B cell (primary cell): ENCODE measurements around the gene VSIG2. TPM values are rescaled to one million over a fixed set of nuclear protein-coding genes. Genes with fewer than 3 reads are reported as not detected.

ENCODE experiments used
- ATAC-seq: fragments of 200-7000 bp; cut with Tn5 transposase; one replicate; pipeline ENCODE4 v1.10.0; 2021; ENCODE audit warnings: low read depth, mild to moderate bottlenecking, moderate number of reproducible peaks, moderate library complexity
- CTCF ChIA-PET: fragments of 350-600 bp; sonication (Branson Sonifier 250); formaldehyde crosslinking; loops from one replicate; lab custom pipeline; 2021; ENCODE audit warnings: antibody characterized with exemption, inconsistent platforms; lab: Charles Lee
- POLR2A ChIA-PET: fragments of 350-600 bp; sonication (Branson Sonifier 250); formaldehyde crosslinking; loops from one replicate; lab custom pipeline; 2021; ENCODE audit warnings: antibody characterized with exemption; lab: Charles Lee
- DNase-seq: peaks from one replicate; pipeline ENCODE4 v3.0.0; 2013
- H2AFZ ChIP-seq: 2 replicates; pipeline ENCODE4 v1.6.1; 2012; ENCODE audit warnings: mild to moderate bottlenecking, low read depth, low read length; ENCODE audit not compliant: insufficient read depth, poor library complexity, severe bottlenecking
- H3K27ac ChIP-seq, 2 donors: 1 replicate in 1 of 2; 2 replicates in 1 of 2; pipeline ENCODE4 v1.5.1; 2012 to 2013; ENCODE audit warnings: low read length in 2 of 2, mild to moderate bottlenecking in 2 of 2, moderate library complexity in 1 of 2
- H3K27me3 ChIP-seq, 4 experiments: fragments of 200-600 bp in 1 of 4; sonication (generic) in 1 of 4; replicated peaks in 1 of 4; 1 replicate in 2 of 4; 2 replicates in 2 of 4; pipeline versions ENCODE4 v1.6.1 to v1.7.0; 2013 to 2016; ENCODE audit warnings: low read length in 3 of 4, mild to moderate bottlenecking in 2 of 4, mixed read lengths in 1 of 4, moderate library complexity in 1 of 4; ENCODE audit not compliant: insufficient read depth in 4 of 4, control insufficient read depth in 3 of 4; ENCODE audit errors: control extremely low read depth in 1 of 4
- H3K36me3 ChIP-seq, 2 experiments: replicated peaks in 1 of 2; 1 replicate in 1 of 2; 2 replicates in 1 of 2; pipeline versions ENCODE4 v1.6.1 to v1.7.1; 2013; ENCODE audit warnings: low read length in 1 of 2; ENCODE audit not compliant: insufficient read depth in 2 of 2, control insufficient read depth in 1 of 2; ENCODE audit errors: control extremely low read depth in 1 of 2, extremely low read depth in 1 of 2
- H3K4me1 ChIP-seq, 2 donors: fragments of 200-600 bp in 1 of 2; sonication (generic) in 1 of 2; 1 replicate in 1 of 2; 2 replicates in 1 of 2; pipeline versions ENCODE4 v1.5.1 to v1.6.1; 2013 to 2017; ENCODE audit warnings: low read length in 2 of 2; ENCODE audit not compliant: control insufficient read depth in 2 of 2, insufficient read depth in 2 of 2
- H3K4me2 ChIP-seq: replicated peaks from 2 replicates; pipeline ENCODE3; 2012; ENCODE audit warnings: mild to moderate bottlenecking, low read depth, low read length; ENCODE audit not compliant: poor library complexity, severe bottlenecking
- H3K4me3 ChIP-seq, 5 experiments: fragments of 200-600 bp in 1 of 5; sonication (generic) in 1 of 5; 1 replicate in 3 of 5; 2 replicates in 2 of 5; pipeline versions ENCODE4 v1.5.1 to v1.7.0; 2011 to 2016; ENCODE audit warnings: low read length in 4 of 5, mild to moderate bottlenecking in 4 of 5, low read depth in 2 of 5, control low read depth in 1 of 5, moderate library complexity in 1 of 5; ENCODE audit not compliant: insufficient read depth in 1 of 5; ENCODE audit errors: control extremely low read depth in 1 of 5, extremely low read depth in 1 of 5
- H3K79me2 ChIP-seq: fragments of 200-600 bp; sonication (generic); one replicate; pipeline ENCODE4 v1.6.0; 2016; ENCODE audit warnings: low read length; ENCODE audit not compliant: control insufficient read depth, insufficient read depth
- H3K9ac ChIP-seq: fragments of 200-600 bp; sonication (generic); 2 replicates; pipeline ENCODE4 v1.6.1; 2017; ENCODE audit warnings: mild to moderate bottlenecking, low read length, moderate library complexity
- H3K9me3 ChIP-seq, 3 donors: one replicate each; pipeline versions ENCODE4 v1.6.1 to v1.7.1; 2013; ENCODE audit warnings: low read length in 2 of 3; ENCODE audit not compliant: control insufficient read depth in 2 of 3, insufficient read depth in 1 of 3; ENCODE audit errors: control extremely low read depth in 1 of 3
- H4K20me1 ChIP-seq: 2 replicates; pipeline ENCODE4 v1.6.0; 2012; ENCODE audit warnings: mild to moderate bottlenecking, low read length; ENCODE audit not compliant: insufficient read depth, control insufficient read depth, poor library complexity, severe bottlenecking
- H3K27ac Mint-ChIP-seq: one replicate; pipeline ENCODE4 v1.8.0; 2021; ENCODE audit warnings: mixed read lengths
- H3K27me3 Mint-ChIP-seq: one replicate; pipeline ENCODE4 v1.8.0; 2021; ENCODE audit warnings: mixed read lengths
- H3K4me1 Mint-ChIP-seq: one replicate; pipeline ENCODE4 v1.8.0; 2021; ENCODE audit warnings: mixed read lengths
- H3K4me3 Mint-ChIP-seq: one replicate; pipeline ENCODE4 v1.8.0; 2021; ENCODE audit warnings: mixed read lengths
- H3K9me3 Mint-ChIP-seq: one replicate; pipeline ENCODE4 v1.8.0; 2022; ENCODE audit warnings: mixed read lengths; ENCODE audit not compliant: insufficient read depth
- EZH2 ChIP-seq: IDR thresholded peaks from 2 replicates; pipeline ENCODE4 v1.6.1; 2012; ENCODE audit warnings: borderline replicate concordance, low read depth, mild to moderate bottlenecking, moderate library complexity, low read length; ENCODE audit not compliant: insufficient read depth, poor library complexity, severe bottlenecking
- WGBS: methylation state at CpG from one replicate; pipeline ENCODE4 v1.1.5; 2013; ENCODE audit warnings: missing lambda C conversion rate; ENCODE audit not compliant: insufficient coverage; 5-methylcytosine and 5-hydroxymethylcytosine counted together
- intact Hi-C: fragments of 100-400 bp; cut with micrococcal nuclease; formaldehyde crosslinking; loops from one replicate; pipeline ENCODE4 v1.10.0; 2022
- polyA plus RNA-seq: library from polyadenylated mRNA; depleted of rRNA; stranded (reverse); fragments of >200 nt; gene quantifications from 2 replicates; pipeline ENCODE4 v1.2.3, GENCODE V29; 2012
- total RNA-seq, 2 donors: library from RNA; stranded (reverse); fragments of 120-200 nt in 1 of 2; gene quantifications; 1 replicate in 1 of 2; 2 replicates in 1 of 2; pipeline versions ENCODE4 v1.2.3 to v1.2.4, GENCODE V29; 2013 to 2022
- TF ChIP-seq, protein P1 (sequence below): fragments of 200-600 bp; IDR thresholded peaks from one replicate; pipeline ENCODE4 v1.8.0; 2022; ENCODE audit warnings: antibody characterized with exemption, mild to moderate bottlenecking

VSIG2 gene
- total and polyA plus RNA-seq, 2 donors (not counting 1 experiment from before 2014, with no cell fraction given): not detected

DNA sequence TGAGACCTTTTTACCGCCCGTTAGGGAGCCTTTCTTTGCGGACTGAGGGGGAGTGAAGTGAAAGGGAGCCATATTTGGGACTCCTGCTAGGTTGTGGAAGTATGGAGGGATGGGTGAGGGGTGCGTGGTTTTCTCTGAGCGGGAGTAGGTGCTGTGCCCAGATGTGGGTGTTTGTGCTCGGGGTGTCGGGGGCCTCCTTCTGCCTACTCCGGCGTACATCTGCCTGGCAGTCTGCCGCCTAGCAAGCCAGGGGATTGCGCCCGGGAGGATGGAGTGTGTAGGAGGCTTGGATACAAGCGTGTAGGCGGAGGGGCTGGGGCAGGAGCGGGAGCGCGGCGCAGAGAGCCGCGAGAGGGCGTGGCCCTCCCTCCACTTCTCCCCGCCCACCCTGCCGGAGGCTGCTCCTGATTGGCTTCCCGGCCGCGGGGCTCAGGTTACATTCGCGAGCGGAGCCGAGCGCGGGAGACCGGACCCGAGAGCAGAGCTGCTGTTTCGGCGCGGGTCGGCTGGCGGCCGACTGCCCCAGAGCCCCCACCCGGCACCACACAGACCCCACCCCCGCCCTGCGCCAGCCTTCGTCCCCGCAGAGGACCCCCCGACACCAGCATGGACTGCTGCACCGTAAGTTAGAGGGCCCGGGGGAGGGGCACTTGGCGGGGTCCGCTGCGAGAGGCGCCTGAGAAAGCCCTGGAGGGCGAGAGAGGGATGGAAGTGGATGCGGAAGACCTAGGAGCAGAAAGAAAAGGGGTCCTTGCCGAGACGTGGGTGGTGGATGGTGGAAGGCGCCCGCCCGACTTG, 12.4 kb downstream of the VSIG2 start, which contains the start of gene NRGN:
Gene NRGN (plus strand): TSS at position 464 of the 798 bp plus-strand sequence. CDS start 143 bp downstream, at position 607.
- Histone ChIP-seq H3K4me2 (peak within 1 kb of the TSS; percentile 97), H3K9ac (peak within 1 kb of the TSS; percentile 70), H2AFZ (peak within 1 kb of the TSS; percentile 80), H3K36me3 (no peaks in the 10 kb centered on the region), H3K9me3 (no peaks in the 10 kb centered on the region), H4K20me1 (no peaks in the 10 kb centered on the region), H3K4me3 (peak within 1 kb of the TSS; percentile 44 to 68 (median 62)), H3K27me3 (peaks cover 0 to 13% (median 2%) of the 10 kb centered on the region in 4 experiments), H3K27ac (no peak within 1 kb of the TSS), H3K4me1 (peaks cover 8 to 17% of the 10 kb centered on the region in 2 donors), H3K79me2 (no peaks in the 10 kb centered on the region)
- WGBS: 3% methylated on average over 43 of the region's 59 CpGs
- H3K4me1 Mint-ChIP-seq: peaks cover 16% of the 10 kb centered on the region
- intact Hi-C loops: loop anchor here (1.0 kb wide), 4 partner anchors 8 to 372 kb away; partner anchors contain the start of genes MSANTD2 and TMEM218
- peak within 1 kb of the TSS; percentile 60 for H3K27ac Mint-ChIP-seq
- POLR2A ChIA-PET: interaction anchor here (0.8 to 1.7 kb wide), 3 partner anchors 21 to 66 kb away, joined by 3 read pairs; partner anchors contain the start of genes ESAM, SIAE and SPA17
- no peaks in the 10 kb centered on the region for H3K9me3 Mint-ChIP-seq
- no peak for TF ChIP-seq EZH2
- TF ChIP-seq, protein P1, sequence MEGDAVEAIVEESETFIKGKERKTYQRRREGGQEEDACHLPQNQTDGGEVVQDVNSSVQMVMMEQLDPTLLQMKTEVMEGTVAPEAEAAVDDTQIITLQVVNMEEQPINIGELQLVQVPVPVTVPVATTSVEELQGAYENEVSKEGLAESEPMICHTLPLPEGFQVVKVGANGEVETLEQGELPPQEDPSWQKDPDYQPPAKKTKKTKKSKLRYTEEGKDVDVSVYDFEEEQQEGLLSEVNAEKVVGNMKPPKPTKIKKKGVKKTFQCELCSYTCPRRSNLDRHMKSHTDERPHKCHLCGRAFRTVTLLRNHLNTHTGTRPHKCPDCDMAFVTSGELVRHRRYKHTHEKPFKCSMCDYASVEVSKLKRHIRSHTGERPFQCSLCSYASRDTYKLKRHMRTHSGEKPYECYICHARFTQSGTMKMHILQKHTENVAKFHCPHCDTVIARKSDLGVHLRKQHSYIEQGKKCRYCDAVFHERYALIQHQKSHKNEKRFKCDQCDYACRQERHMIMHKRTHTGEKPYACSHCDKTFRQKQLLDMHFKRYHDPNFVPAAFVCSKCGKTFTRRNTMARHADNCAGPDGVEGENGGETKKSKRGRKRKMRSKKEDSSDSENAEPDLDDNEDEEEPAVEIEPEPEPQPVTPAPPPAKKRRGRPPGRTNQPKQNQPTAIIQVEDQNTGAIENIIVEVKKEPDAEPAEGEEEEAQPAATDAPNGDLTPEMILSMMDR: no peak
- DNase-seq (peak; percentile 84), ATAC-seq (peak; percentile 96)
- no peaks in the 10 kb centered on the region for H3K27me3 Mint-ChIP-seq
- peak within 1 kb of the TSS; percentile 92 for H3K4me3 Mint-ChIP-seq
- CTCF ChIA-PET: interaction anchor here (0.9 to 3.4 kb wide), 5 partner anchors 9 to 66 kb away, joined by 3 to 16 read pairs (median 3); partner anchors contain the start of gene SIAE
